HepG2 (cell line): Measurements from ENCODE around the gene GLRA1. TPM values are rescaled to one million over a fixed set of nuclear protein-coding genes. Genes with fewer than 3 reads are reported as not detected.
A peak's percentile ranks its signal among the peaks of the same experiment; 100 is the strongest.

Source experiments
- ATF1 ChIP-seq: IDR thresholded peaks from 2 replicates; pipeline ENCODE4 v1.6.1; 2016; ENCODE audit warnings: mild to moderate bottlenecking, control low read depth
- DR1 ChIP-seq: sonication (generic); formaldehyde crosslinking; IDR thresholded peaks from 2 replicates; pipeline ENCODE4 v1.8.0; 2021; ENCODE audit warnings: mild to moderate bottlenecking, missing genetic modification reagents, inconsistent platforms
- MXD4 ChIP-seq: IDR thresholded peaks from 2 replicates; pipeline ENCODE4 v1.6.1; 2016; ENCODE audit warnings: mild to moderate bottlenecking, missing biosample characterization, missing genetic modification reagents
- NFE2L2 ChIP-seq: fragments of 150-350 bp; IDR thresholded peaks from 2 replicates; pipeline ENCODE4 v1.6.1; 2014; ENCODE audit warnings: low read length
- NR2F6 ChIP-seq, 2 experiments: IDR thresholded peaks; 2 replicates each; pipeline ENCODE4 v1.6.1; 2016; ENCODE audit warnings: antibody characterized with exemption in 1 of 2, mild to moderate bottlenecking in 1 of 2
- PHF21A ChIP-seq: sonication (generic); formaldehyde crosslinking; IDR thresholded peaks from 2 replicates; pipeline ENCODE4 v1.5.0; 2020; ENCODE audit warnings: mild to moderate bottlenecking, missing genetic modification reagents
- PHF8 ChIP-seq: sonication (generic); formaldehyde crosslinking; IDR thresholded peaks from 2 replicates; pipeline ENCODE4 v1.5.0; 2020; ENCODE audit warnings: missing genetic modification reagents
- SMAD3 ChIP-seq: sonication (generic); formaldehyde crosslinking; IDR thresholded peaks from 2 replicates; pipeline ENCODE4 v1.4.0; 2020; ENCODE audit warnings: missing genetic modification reagents
- TOPORS ChIP-seq: sonication (generic); formaldehyde crosslinking; IDR thresholded peaks from 2 replicates; pipeline ENCODE4 v1.8.0; 2023; ENCODE audit warnings: mild to moderate bottlenecking, missing genetic modification reagents
- TSC22D2 ChIP-seq: sonication (generic); formaldehyde crosslinking; IDR thresholded peaks from 2 replicates; pipeline ENCODE4 v1.5.1; 2020; ENCODE audit warnings: missing genetic modification reagents, mild to moderate bottlenecking, borderline replicate concordance
- ZNF232 ChIP-seq: sonication (generic); formaldehyde crosslinking; IDR thresholded peaks from 2 replicates; pipeline ENCODE4 v1.4.0; 2020; ENCODE audit warnings: missing genetic modification reagents, borderline replicate concordance
- ZNF468 ChIP-seq: sonication (generic); formaldehyde crosslinking; IDR thresholded peaks from 2 replicates; pipeline ENCODE4 v1.8.0; 2022; ENCODE audit warnings: mild to moderate bottlenecking, moderate library complexity, missing genetic modification reagents
- ZNF569 ChIP-seq: sonication (generic); formaldehyde crosslinking; IDR thresholded peaks from 2 replicates; pipeline ENCODE4 v1.5.0; 2020; ENCODE audit warnings: mild to moderate bottlenecking, missing genetic modification reagents, moderate library complexity, borderline replicate concordance
- polyA plus RNA-seq, 8 experiments: library from polyadenylated mRNA; depleted of rRNA in 3 of 8; stranded (reverse) in 7 of 8; unstranded in 1 of 8; fragments of >200 nt; fragmentation: Illumina TruSeq in 4 of 8; extraction: Trizol in 4 of 8; gene quantifications; 2 replicates each; pipeline versions ENCODE4 v1.2.1 to v1.2.3, GENCODE V29; 2011 to 2016; ENCODE audit warnings: low read depth in 4 of 8, missing spikeins in 1 of 8, mixed read lengths in 1 of 8; ENCODE audit not compliant: insufficient read depth in 1 of 8
- total RNA-seq, 5 experiments: library from RNA; depleted of rRNA; stranded (reverse); fragments of >200 nt; fragmentation: Illumina TruSeq; extraction: Trizol; gene quantifications; 2 replicates each; pipeline ENCODE4 v1.2.3, GENCODE V29; 2016; ENCODE audit warnings: low read depth in 1 of 5
- TF ChIP-seq, protein P1 (sequence below): sonication (generic); formaldehyde crosslinking; IDR thresholded peaks from 2 replicates; pipeline ENCODE4 v1.9.0; 2021; ENCODE audit warnings: missing genetic modification reagents, borderline replicate concordance
- TF ChIP-seq, protein P2 (sequence below): sonication (generic); formaldehyde crosslinking; IDR thresholded peaks from 2 replicates; pipeline ENCODE4 v1.4.0; 2020; ENCODE audit warnings: missing genetic modification reagents
- TF ChIP-seq, protein P3 (sequence below): sonication (generic); formaldehyde crosslinking; IDR thresholded peaks from 2 replicates; pipeline ENCODE4 v1.4.0; 2020; ENCODE audit warnings: mild to moderate bottlenecking, missing genetic modification reagents
- TF ChIP-seq, protein P4 (sequence below): sonication (generic); formaldehyde crosslinking; IDR thresholded peaks from 2 replicates; pipeline ENCODE4 v1.5.0; 2020; ENCODE audit warnings: mild to moderate bottlenecking, missing genetic modification reagents, moderate library complexity
- TF ChIP-seq, protein P5 (sequence below): sonication (generic); formaldehyde crosslinking; IDR thresholded peaks from 2 replicates; pipeline ENCODE4 v1.4.0; 2020; ENCODE audit warnings: missing genetic modification reagents

Gene GLRA1
- total and polyA plus RNA-seq, 2 of the 13 experiments (the other 11 are each of a cell fraction or from before 2014, with no cell fraction given): not detected

DNA sequence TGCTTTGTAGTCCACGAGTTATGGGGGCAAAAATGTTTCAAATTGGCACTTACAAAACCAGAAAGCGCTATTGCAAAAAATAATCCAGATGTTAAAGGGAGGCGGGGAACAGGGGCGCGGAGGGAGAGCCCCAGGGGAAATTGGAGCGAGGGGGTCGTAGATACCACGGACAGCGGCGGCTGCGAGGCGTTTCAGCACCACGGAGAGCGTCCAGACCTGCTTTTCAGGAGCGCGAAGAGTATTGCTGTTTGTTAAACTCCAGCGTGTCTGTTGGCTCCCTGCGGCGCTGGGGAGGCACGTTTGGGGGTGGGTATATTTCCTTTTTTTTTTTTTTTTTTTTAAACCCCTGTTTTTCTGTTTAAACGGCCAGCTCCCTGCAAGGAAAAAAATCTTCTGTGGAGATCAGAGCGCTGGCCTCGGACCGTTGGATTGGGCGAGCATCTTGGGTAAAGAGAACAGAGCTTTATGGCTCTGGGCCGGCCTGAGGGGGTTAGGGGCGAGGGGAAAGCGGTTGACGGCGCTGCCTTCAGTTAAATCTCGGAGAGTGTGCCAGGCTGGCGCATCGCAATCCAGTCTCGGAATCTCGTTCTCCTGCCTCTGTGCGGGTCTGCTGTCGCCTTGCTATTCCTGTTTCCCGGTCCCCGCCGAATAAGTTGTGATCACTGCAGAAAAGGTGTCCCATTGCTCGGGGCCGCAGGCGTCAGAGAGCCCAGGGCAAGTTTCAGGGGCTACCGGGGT lies at the start of gene GLRA1 (continued):
- TF ChIP-seq, protein P1, sequence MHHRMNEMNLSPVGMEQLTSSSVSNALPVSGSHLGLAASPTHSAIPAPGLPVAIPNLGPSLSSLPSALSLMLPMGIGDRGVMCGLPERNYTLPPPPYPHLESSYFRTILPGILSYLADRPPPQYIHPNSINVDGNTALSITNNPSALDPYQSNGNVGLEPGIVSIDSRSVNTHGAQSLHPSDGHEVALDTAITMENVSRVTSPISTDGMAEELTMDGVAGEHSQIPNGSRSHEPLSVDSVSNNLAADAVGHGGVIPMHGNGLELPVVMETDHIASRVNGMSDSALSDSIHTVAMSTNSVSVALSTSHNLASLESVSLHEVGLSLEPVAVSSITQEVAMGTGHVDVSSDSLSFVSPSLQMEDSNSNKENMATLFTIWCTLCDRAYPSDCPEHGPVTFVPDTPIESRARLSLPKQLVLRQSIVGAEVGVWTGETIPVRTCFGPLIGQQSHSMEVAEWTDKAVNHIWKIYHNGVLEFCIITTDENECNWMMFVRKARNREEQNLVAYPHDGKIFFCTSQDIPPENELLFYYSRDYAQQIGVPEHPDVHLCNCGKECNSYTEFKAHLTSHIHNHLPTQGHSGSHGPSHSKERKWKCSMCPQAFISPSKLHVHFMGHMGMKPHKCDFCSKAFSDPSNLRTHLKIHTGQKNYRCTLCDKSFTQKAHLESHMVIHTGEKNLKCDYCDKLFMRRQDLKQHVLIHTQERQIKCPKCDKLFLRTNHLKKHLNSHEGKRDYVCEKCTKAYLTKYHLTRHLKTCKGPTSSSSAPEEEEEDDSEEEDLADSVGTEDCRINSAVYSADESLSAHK: peak; percentile 98
- TF ChIP-seq PHF8 (CRISPR knock-in tag) (peak; percentile 62; the same call in 1 of the 2 replicates), TOPORS (CRISPR knock-in tag) (peak; percentile 99), ATF1 (CRISPR knock-in tag) (peak; percentile 38; the same call in 1 of the 2 replicates), ZNF569 (CRISPR knock-in tag) (peak; percentile 69; the same call in 1 of the 2 replicates), DR1 (peak; percentile 79), PHF21A (CRISPR knock-in tag) (peak; percentile 47; the same call in 1 of the 2 replicates), MXD4 (CRISPR knock-in tag) (peak; percentile 99), NR2F6 (IDR thresholded peaks at IDR 0.05) (no peak), NR2F6 (CRISPR knock-in tag; IDR thresholded peaks at IDR 0.05) (peak; percentile 90), ZNF468 (peak; percentile 99), TSC22D2 (CRISPR knock-in tag) (peak; percentile 100), NFE2L2 (no peak), SMAD3 (peak; percentile 100), ZNF232 (CRISPR knock-in tag) (peak; percentile 100)
- TF ChIP-seq, protein P2, sequence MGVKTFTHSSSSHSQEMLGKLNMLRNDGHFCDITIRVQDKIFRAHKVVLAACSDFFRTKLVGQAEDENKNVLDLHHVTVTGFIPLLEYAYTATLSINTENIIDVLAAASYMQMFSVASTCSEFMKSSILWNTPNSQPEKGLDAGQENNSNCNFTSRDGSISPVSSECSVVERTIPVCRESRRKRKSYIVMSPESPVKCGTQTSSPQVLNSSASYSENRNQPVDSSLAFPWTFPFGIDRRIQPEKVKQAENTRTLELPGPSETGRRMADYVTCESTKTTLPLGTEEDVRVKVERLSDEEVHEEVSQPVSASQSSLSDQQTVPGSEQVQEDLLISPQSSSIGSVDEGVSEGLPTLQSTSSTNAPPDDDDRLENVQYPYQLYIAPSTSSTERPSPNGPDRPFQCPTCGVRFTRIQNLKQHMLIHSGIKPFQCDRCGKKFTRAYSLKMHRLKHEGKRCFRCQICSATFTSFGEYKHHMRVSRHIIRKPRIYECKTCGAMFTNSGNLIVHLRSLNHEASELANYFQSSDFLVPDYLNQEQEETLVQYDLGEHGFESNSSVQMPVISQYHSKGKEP: peak; percentile 100
- TF ChIP-seq, protein P3, sequence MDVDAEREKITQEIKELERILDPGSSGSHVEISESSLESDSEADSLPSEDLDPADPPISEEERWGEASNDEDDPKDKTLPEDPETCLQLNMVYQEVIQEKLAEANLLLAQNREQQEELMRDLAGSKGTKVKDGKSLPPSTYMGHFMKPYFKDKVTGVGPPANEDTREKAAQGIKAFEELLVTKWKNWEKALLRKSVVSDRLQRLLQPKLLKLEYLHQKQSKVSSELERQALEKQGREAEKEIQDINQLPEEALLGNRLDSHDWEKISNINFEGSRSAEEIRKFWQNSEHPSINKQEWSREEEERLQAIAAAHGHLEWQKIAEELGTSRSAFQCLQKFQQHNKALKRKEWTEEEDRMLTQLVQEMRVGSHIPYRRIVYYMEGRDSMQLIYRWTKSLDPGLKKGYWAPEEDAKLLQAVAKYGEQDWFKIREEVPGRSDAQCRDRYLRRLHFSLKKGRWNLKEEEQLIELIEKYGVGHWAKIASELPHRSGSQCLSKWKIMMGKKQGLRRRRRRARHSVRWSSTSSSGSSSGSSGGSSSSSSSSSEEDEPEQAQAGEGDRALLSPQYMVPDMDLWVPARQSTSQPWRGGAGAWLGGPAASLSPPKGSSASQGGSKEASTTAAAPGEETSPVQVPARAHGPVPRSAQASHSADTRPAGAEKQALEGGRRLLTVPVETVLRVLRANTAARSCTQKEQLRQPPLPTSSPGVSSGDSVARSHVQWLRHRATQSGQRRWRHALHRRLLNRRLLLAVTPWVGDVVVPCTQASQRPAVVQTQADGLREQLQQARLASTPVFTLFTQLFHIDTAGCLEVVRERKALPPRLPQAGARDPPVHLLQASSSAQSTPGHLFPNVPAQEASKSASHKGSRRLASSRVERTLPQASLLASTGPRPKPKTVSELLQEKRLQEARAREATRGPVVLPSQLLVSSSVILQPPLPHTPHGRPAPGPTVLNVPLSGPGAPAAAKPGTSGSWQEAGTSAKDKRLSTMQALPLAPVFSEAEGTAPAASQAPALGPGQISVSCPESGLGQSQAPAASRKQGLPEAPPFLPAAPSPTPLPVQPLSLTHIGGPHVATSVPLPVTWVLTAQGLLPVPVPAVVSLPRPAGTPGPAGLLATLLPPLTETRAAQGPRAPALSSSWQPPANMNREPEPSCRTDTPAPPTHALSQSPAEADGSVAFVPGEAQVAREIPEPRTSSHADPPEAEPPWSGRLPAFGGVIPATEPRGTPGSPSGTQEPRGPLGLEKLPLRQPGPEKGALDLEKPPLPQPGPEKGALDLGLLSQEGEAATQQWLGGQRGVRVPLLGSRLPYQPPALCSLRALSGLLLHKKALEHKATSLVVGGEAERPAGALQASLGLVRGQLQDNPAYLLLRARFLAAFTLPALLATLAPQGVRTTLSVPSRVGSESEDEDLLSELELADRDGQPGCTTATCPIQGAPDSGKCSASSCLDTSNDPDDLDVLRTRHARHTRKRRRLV: peak; percentile 98
- TF ChIP-seq, protein P4, sequence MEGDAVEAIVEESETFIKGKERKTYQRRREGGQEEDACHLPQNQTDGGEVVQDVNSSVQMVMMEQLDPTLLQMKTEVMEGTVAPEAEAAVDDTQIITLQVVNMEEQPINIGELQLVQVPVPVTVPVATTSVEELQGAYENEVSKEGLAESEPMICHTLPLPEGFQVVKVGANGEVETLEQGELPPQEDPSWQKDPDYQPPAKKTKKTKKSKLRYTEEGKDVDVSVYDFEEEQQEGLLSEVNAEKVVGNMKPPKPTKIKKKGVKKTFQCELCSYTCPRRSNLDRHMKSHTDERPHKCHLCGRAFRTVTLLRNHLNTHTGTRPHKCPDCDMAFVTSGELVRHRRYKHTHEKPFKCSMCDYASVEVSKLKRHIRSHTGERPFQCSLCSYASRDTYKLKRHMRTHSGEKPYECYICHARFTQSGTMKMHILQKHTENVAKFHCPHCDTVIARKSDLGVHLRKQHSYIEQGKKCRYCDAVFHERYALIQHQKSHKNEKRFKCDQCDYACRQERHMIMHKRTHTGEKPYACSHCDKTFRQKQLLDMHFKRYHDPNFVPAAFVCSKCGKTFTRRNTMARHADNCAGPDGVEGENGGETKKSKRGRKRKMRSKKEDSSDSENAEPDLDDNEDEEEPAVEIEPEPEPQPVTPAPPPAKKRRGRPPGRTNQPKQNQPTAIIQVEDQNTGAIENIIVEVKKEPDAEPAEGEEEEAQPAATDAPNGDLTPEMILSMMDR (CRISPR knock-in tag): no peak
- TF ChIP-seq, protein P5, sequence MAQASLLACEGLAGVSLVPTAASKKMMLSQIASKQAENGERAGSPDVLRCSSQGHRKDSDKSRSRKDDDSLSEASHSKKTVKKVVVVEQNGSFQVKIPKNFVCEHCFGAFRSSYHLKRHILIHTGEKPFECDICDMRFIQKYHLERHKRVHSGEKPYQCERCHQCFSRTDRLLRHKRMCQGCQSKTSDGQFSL (CRISPR knock-in tag): peak; percentile 92
